Measurements from ENCODE around the gene STX2. TPM values are rescaled to one million over a fixed set of nuclear protein-coding genes. Genes with fewer than 3 reads are reported as not detected.

The STX2 gene
- total RNA-seq, 1 donor from 2014 or later = 33.0 TPM

DNA sequence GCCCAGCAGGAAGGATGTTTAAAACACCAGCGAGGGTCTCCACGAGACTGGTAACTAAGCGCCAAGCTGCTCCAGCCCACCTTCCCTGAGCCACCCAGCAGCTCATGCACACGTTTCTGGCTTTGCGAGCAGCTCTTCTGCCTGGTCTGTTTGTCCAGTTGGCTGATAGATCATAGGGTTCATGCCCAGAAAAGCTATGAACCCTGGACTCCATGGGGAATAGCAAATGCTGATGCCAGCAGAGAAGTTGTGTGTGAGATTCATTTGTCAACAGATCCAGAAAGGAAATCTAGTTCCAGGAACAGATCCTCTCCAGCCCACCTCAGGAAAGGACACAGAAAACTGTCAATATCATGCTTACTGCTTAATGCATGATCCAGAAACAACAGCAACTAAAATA lies 94.8 kb downstream of the STX2 start:
- Histone ChIP-seq H3K4me1 (ENCODE audit: insufficient read depth, low read length) (no peaks in the 10 kb centered on the region), H2AFZ (ENCODE audit: low read depth, low read length) (no peak overlapping the region), H3K27ac (ENCODE audit: low read depth, low read length) (no peak overlapping the region), H3K9ac (ENCODE audit: low read length) (no peak overlapping the region), H3K4me3 (ENCODE audit: insufficient read depth, low read depth, low read length) (no peak overlapping the region), H4K20me1 (ENCODE audit: insufficient read depth, low read length) (no peaks in the 10 kb centered on the region), H3K9me3 (ENCODE audit: insufficient read depth, low read depth, low read length) (no peaks in the 10 kb centered on the region), H3K4me2 (ENCODE audit: low read length) (no peak overlapping the region), H3K79me2 (ENCODE audit: insufficient read depth, low read length) (no peaks in the 10 kb centered on the region), H3K36me3 (ENCODE audit: insufficient read depth, low read length) (no peaks in the 10 kb centered on the region), H3K27me3 (ENCODE audit: insufficient read depth, low read length) (no peaks in the 10 kb centered on the region)
- Mint-ChIP-seq H3K4me1 (ENCODE audit: low read depth, unreplicated experiment) (no peaks in the 10 kb centered on the region), H3K9me3 (ENCODE audit: unreplicated experiment) (peaks cover 4% of the 10 kb centered on the region), H3K27me3 (ENCODE audit: low read depth, unreplicated experiment) (peaks cover 5% of the 10 kb centered on the region), H3K36me3 (ENCODE audit: low read depth, unreplicated experiment) (no peaks in the 10 kb centered on the region), H3K27ac (ENCODE audit: unreplicated experiment) (no peak overlapping the region), H3K4me3 (ENCODE audit: unreplicated experiment) (no peak overlapping the region)
- DNase-seq (ENCODE audit: low read depth) = no peak
- no peak for FAIRE-seq
- TF ChIP-seq, protein P1, sequence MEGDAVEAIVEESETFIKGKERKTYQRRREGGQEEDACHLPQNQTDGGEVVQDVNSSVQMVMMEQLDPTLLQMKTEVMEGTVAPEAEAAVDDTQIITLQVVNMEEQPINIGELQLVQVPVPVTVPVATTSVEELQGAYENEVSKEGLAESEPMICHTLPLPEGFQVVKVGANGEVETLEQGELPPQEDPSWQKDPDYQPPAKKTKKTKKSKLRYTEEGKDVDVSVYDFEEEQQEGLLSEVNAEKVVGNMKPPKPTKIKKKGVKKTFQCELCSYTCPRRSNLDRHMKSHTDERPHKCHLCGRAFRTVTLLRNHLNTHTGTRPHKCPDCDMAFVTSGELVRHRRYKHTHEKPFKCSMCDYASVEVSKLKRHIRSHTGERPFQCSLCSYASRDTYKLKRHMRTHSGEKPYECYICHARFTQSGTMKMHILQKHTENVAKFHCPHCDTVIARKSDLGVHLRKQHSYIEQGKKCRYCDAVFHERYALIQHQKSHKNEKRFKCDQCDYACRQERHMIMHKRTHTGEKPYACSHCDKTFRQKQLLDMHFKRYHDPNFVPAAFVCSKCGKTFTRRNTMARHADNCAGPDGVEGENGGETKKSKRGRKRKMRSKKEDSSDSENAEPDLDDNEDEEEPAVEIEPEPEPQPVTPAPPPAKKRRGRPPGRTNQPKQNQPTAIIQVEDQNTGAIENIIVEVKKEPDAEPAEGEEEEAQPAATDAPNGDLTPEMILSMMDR (IDR thresholded peaks at IDR 0.05; ENCODE audit: insufficient read depth, low read depth, low read length) = no peak
- TF ChIP-seq EZH2 (IDR thresholded peaks at IDR 0.05; ENCODE audit: insufficient read depth, low read length) = no peak

- TF ChIP-seq, protein P1 (IDR thresholded peaks at IDR 0.05; ENCODE audit: insufficient read depth, low read depth, low read length) = no peak
- no peak for TF ChIP-seq EZH2 (IDR thresholded peaks at IDR 0.05; ENCODE audit: insufficient read depth, low read length)
- H3K4me2 ChIP-seq (ENCODE audit: low read length) = no peak overlapping the region
- no peak for DNase-seq (ENCODE audit: low read depth)
- H2AFZ ChIP-seq (ENCODE audit: low read depth, low read length) = no peak overlapping the region
- H3K27me3 ChIP-seq (ENCODE audit: insufficient read depth, low read length) = no peaks in the 10 kb centered on the region
- H3K4me1 Mint-ChIP-seq (ENCODE audit: low read depth, unreplicated experiment) = no peaks in the 10 kb centered on the region
- no peak overlapping the region for H3K27ac Mint-ChIP-seq (ENCODE audit: unreplicated experiment)
- H3K79me2 ChIP-seq (ENCODE audit: insufficient read depth, low read length) = no peaks in the 10 kb centered on the region
- H3K36me3 ChIP-seq (ENCODE audit: insufficient read depth, low read length) = no peaks in the 10 kb centered on the region
- H3K27ac ChIP-seq (ENCODE audit: low read depth, low read length) = no peak overlapping the region
- no peak overlapping the region for H3K4me3 Mint-ChIP-seq (ENCODE audit: unreplicated experiment)
- peaks cover 5% of the 10 kb centered on the region for H3K27me3 Mint-ChIP-seq (ENCODE audit: low read depth, unreplicated experiment)
- H3K9ac ChIP-seq (ENCODE audit: low read length) = no peak overlapping the region
- H4K20me1 ChIP-seq (ENCODE audit: insufficient read depth, low read length) = no peaks in the 10 kb centered on the region
- no peaks in the 10 kb centered on the region for H3K4me1 ChIP-seq (ENCODE audit: insufficient read depth, low read length)
- no peak overlapping the region for H3K4me3 ChIP-seq (ENCODE audit: insufficient read depth, low read depth, low read length)
- H3K9me3 ChIP-seq (ENCODE audit: insufficient read depth, low read depth, low read length) = no peaks in the 10 kb centered on the region
- no peak for FAIRE-seq
- no peaks in the 10 kb centered on the region for H3K36me3 Mint-ChIP-seq (ENCODE audit: low read depth, unreplicated experiment)
- peaks cover 4% of the 10 kb centered on the region for H3K9me3 Mint-ChIP-seq (ENCODE audit: unreplicated experiment)
Observed at GRCh38 chr12:130743606-130744005, 95.4 kb downstream of the STX2 start.

DNA sequence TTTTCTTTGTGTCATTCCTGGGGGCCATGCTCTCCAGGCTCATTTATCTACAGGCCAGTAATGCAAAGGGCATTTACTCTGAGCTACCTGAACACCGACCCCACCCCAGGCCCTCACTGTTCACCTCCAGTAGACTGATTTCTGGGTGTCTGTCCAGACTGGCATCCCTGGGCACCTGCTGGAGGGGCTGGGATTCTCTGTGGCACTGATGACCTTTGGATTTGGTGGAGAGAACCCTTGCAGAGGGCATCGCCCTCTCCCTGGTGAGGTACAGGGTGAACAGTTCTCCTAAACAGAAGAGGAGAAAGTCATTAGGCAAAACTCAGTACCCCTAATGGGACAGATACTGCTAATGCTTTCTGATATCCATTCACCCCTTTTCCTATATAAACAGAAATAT lies 95.9 kb downstream of the STX2 start:
- H3K36me3 ChIP-seq (ENCODE audit: insufficient read depth, low read length) = no peaks in the 10 kb centered on the region

More for the DNA sequence above, 95.9 kb downstream of the STX2 start:
- no peaks in the 10 kb centered on the region for H3K4me1 Mint-ChIP-seq (ENCODE audit: low read depth, unreplicated experiment)
- H3K27ac Mint-ChIP-seq (ENCODE audit: unreplicated experiment) = no peak overlapping the region
- H3K27me3 Mint-ChIP-seq (ENCODE audit: low read depth, unreplicated experiment) = peaks cover 5% of the 10 kb centered on the region
- no peak overlapping the region for H3K4me2 ChIP-seq (ENCODE audit: low read length)
- no peaks in the 10 kb centered on the region for H3K4me1 ChIP-seq (ENCODE audit: insufficient read depth, low read length)
- no peak overlapping the region for H3K4me3 Mint-ChIP-seq (ENCODE audit: unreplicated experiment)
- H3K9ac ChIP-seq (ENCODE audit: low read length) = no peak overlapping the region
- no peak overlapping the region for H3K27ac ChIP-seq (ENCODE audit: low read depth, low read length)
- FAIRE-seq = no peak
- no peaks in the 10 kb centered on the region for H3K36me3 Mint-ChIP-seq (ENCODE audit: low read depth, unreplicated experiment)
- H4K20me1 ChIP-seq (ENCODE audit: insufficient read depth, low read length) = no peaks in the 10 kb centered on the region
- TF ChIP-seq, protein P1 (IDR thresholded peaks at IDR 0.05; ENCODE audit: insufficient read depth, low read depth, low read length) = no peak
- TF ChIP-seq EZH2 (IDR thresholded peaks at IDR 0.05; ENCODE audit: insufficient read depth, low read length) = no peak
- H3K4me3 ChIP-seq (ENCODE audit: insufficient read depth, low read depth, low read length) = no peak overlapping the region
- H3K79me2 ChIP-seq (ENCODE audit: insufficient read depth, low read length) = no peaks in the 10 kb centered on the region
- peaks cover 4% of the 10 kb centered on the region for H3K9me3 Mint-ChIP-seq (ENCODE audit: unreplicated experiment)
- no peak for DNase-seq (ENCODE audit: low read depth)
- no peaks in the 10 kb centered on the region for H3K9me3 ChIP-seq (ENCODE audit: insufficient read depth, low read depth, low read length)
- no peaks in the 10 kb centered on the region for H3K27me3 ChIP-seq (ENCODE audit: insufficient read depth, low read length)
- H2AFZ ChIP-seq (ENCODE audit: low read depth, low read length) = no peak overlapping the region
